Neural cell (in vitro differentiated cells): ENCODE measurements around the gene HOXA7. TPM values are rescaled to one million over a fixed set of nuclear protein-coding genes. Genes with fewer than 3 reads are reported as not detected.

Experiments
- H2AFZ ChIP-seq: fragments of 200-600, 300-800 bp; sonication (generic), shearing (Covaris generic); 2 replicates; pipeline ENCODE4 v1.6.0; 2014; ENCODE audit warnings: low read depth, mild to moderate bottlenecking, antibody characterized with exemption, low read length, moderate library complexity
- H3F3A ChIP-seq: fragments of 200-600 bp; shearing (Covaris generic); 2 replicates; pipeline ENCODE4 v1.6.1; 2016; ENCODE audit warnings: mild to moderate bottlenecking, moderate library complexity, mixed read lengths, antibody characterized with exemption, low read length; ENCODE audit not compliant: insufficient read depth, poor library complexity, severe bottlenecking
- H3K27ac ChIP-seq: fragments of 200-600, 300-800 bp; sonication (generic), shearing (Covaris generic); 2 replicates; pipeline ENCODE4 v1.5.1; 2014; ENCODE audit warnings: mild to moderate bottlenecking, low read length, moderate library complexity
- H3K27me3 ChIP-seq: fragments of 300-800, 200-600 bp; sonication (generic), shearing (Covaris generic); 2 replicates; pipeline ENCODE4 v1.6.0; 2014; ENCODE audit warnings: mild to moderate bottlenecking, low read depth, low read length, moderate library complexity; ENCODE audit not compliant: insufficient read depth
- H3K36me3 ChIP-seq: fragments of 300-800, 200-600 bp; sonication (generic), shearing (Covaris generic); 2 replicates; pipeline ENCODE4 v1.5.1; 2014; ENCODE audit warnings: mild to moderate bottlenecking, antibody characterized with exemption, low read length, moderate library complexity; ENCODE audit not compliant: insufficient read depth
- H3K4me2 ChIP-seq: fragments of 300-800, 200-600 bp; sonication (generic), shearing (Covaris generic); 2 replicates; pipeline ENCODE4 v1.6.0; 2014; ENCODE audit warnings: mild to moderate bottlenecking, low read length
- H3K4me3 ChIP-seq: fragments of 300-800, 200-600 bp; sonication (generic), shearing (Covaris generic); 2 replicates; pipeline ENCODE4 v1.5.1; 2014; ENCODE audit warnings: mild to moderate bottlenecking, low read length, moderate library complexity
- H3K79me2 ChIP-seq: fragments of 200-600 bp; shearing (Covaris generic); replicated peaks from 2 replicates; pipeline ENCODE4 v1.6.0; 2014; ENCODE audit warnings: mild to moderate bottlenecking, low read length, moderate library complexity; ENCODE audit not compliant: insufficient read depth
- H3K9ac ChIP-seq: fragments of 300-800, 200-600 bp; sonication (generic), shearing (Covaris generic); 2 replicates; pipeline ENCODE4 v1.6.1; 2016; ENCODE audit warnings: mild to moderate bottlenecking, low read length, mixed read lengths
- H3K9me2 ChIP-seq: fragments of 200-600 bp; shearing (Covaris generic); 2 replicates; pipeline ENCODE4 v1.6.1; 2016; ENCODE audit warnings: mild to moderate bottlenecking, low read length, mixed read lengths; ENCODE audit not compliant: insufficient read depth
- H3K9me3 ChIP-seq: fragments of 200-600, 300-800 bp; sonication (generic), shearing (Covaris generic); 2 replicates; pipeline ENCODE4 v1.6.1; 2016; ENCODE audit warnings: mild to moderate bottlenecking, mixed run types, low read length, moderate library complexity, mixed read lengths
- H4K20me1 ChIP-seq: fragments of 200-600 bp; shearing (Covaris generic); 2 replicates; pipeline ENCODE4 v1.6.1; 2016; ENCODE audit warnings: mild to moderate bottlenecking, mixed run types; ENCODE audit not compliant: insufficient read depth
- EP300 ChIP-seq: fragments of 450-650 bp; conservative IDR thresholded peaks from 2 replicates; pipeline ENCODE4 v1.6.1; 2014; ENCODE audit warnings: antibody characterized with exemption, mild to moderate bottlenecking, moderate library complexity; ENCODE audit not compliant: poor library complexity, severe bottlenecking
- EZH2 ChIP-seq: fragments of 200-600, 300-800 bp; shearing (Covaris generic), sonication (generic); IDR thresholded peaks from 2 replicates; pipeline ENCODE4 v1.6.1; 2014; ENCODE audit warnings: antibody characterized with exemption, low read length, borderline replicate concordance, mild to moderate bottlenecking; ENCODE audit not compliant: insufficient read depth, poor library complexity, severe bottlenecking
- MXI1 ChIP-seq: fragments of 450-650 bp; conservative IDR thresholded peaks from 2 replicates; pipeline ENCODE4 v1.6.1; 2014; ENCODE audit warnings: antibody characterized with exemption, mild to moderate bottlenecking; ENCODE audit not compliant: poor library complexity, severe bottlenecking
- POLR2AphosphoS5 ChIP-seq: IDR thresholded peaks from 2 replicates; pipeline ENCODE4 v1.6.1; 2012
- RAD21 ChIP-seq: fragments of 450-650 bp; conservative IDR thresholded peaks from 2 replicates; pipeline ENCODE4 v1.6.1; 2014; ENCODE audit warnings: antibody characterized with exemption, mild to moderate bottlenecking, moderate library complexity
- SMC3 ChIP-seq: fragments of 450-650 bp; conservative IDR thresholded peaks from 2 replicates; pipeline ENCODE4 v1.6.1; 2014; ENCODE audit warnings: antibody characterized with exemption, mild to moderate bottlenecking, moderate library complexity; ENCODE audit not compliant: poor library complexity
- TAF1 ChIP-seq: IDR thresholded peaks from 2 replicates; pipeline ENCODE4 v1.6.1; 2012; ENCODE audit warnings: low read depth
- polyA plus RNA-seq: library from polyadenylated mRNA; depleted of rRNA; stranded (reverse); fragments of >200 nt; gene quantifications from 2 replicates; pipeline ENCODE4 v1.2.3, GENCODE V29; 2014
- TF ChIP-seq, protein P1 (sequence below): IDR thresholded peaks from 2 replicates; pipeline ENCODE4 v1.6.1; 2012; ENCODE audit warnings: borderline replicate concordance
- TF ChIP-seq, protein P2 (sequence below): fragments of 450-650 bp; IDR thresholded peaks from 2 replicates; pipeline ENCODE4 v1.5.1; 2014; ENCODE audit warnings: antibody characterized with exemption, mild to moderate bottlenecking, moderate library complexity; ENCODE audit not compliant: poor library complexity, severe bottlenecking

HOXA7 gene
- polyA plus RNA-seq, 1 donor from 2014 or later: not detected

DNA sequence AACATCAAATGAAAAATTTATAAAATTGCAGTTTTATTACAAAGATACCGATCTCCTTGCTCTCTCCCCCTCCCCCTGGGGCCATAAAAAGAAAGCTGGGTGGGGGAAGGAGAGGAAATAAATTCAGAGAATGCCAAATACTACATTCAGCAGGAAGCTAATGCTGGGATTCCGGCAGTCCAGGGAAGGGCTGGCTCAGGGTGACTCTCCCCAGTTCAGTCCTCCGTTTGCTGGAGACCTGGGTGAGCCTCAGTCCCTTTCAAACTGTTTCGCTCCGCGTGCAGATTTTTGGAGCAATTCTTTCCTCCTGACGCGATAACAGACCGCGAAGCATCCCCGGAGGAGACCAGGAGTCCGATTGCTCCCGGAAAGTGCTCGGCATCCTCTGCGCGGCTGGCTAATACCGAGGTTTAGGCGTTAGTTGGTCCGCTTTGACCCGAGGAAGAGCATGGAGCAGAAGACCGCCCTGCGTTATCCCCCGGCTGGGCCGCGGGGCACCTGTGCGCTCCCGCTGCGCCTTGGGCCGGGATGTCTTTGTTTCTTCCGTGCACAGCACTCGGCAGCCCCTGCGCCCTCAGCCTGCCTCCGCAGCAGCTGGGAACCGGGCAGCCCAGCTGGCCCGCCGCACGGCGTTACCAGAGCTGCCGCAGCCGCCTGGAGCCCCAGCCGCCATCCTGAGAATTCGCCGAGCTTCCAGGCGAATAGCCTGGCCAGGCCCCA is 50.1 kb downstream of the HOXA7 start:
- Histone ChIP-seq H3K9ac (no peak overlapping the region), H3K27ac (no peak overlapping the region), H4K20me1 (no peaks in the 10 kb centered on the region), H3K9me3 (no peaks in the 10 kb centered on the region), H3K4me2 (no peak overlapping the region), H2AFZ (no peak overlapping the region), H3K36me3 (no peaks in the 10 kb centered on the region), H3K4me3 (no peak overlapping the region), H3K27me3 (peaks cover 100% of the 10 kb centered on the region), H3K79me2 (no peaks in the 10 kb centered on the region), H3F3A (no peaks in the 10 kb centered on the region), H3K9me2 (no peaks in the 10 kb centered on the region)
- TF ChIP-seq RAD21 (no peak), SMC3 (no peak), EZH2 (peak; percentile 94)

DNA sequence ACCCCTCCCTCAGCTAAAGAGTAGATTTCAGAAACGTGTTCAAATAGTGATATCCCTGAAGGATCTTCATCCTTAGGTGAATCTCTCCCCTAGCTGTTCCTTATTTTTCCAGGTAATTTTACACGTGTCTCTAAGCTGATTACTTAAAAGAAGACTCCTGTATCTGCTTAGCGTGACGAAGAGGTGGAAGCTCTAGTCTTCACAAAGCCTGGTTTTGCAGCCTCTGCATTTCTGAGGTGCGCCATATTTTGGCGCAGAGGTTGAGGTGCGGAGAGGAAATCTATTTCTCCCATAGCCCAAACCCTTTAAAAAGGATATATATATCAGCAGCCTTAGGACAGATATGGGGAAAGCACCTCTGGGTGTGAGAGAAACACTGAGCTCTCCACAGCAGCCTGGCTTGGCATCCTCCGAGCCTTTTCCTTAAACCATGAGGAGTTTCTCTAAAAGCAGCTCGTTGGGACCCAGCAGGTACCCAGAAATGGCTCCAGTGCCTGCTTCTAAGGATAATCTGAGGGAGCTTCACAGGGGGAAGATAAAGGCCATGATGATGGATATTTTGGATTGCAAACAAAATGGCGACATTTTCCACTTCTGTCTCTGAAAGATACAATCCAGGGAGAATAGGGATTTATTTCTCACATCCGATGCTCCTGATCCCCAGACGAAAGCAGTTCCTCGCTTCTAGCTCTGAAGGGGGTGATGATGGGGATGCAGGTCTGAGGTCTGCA is 51.0 kb downstream of the HOXA7 start:
- Histone ChIP-seq H3K27me3 (peaks cover 100% of the 10 kb centered on the region), H4K20me1 (no peaks in the 10 kb centered on the region), H3K27ac (no peak overlapping the region), H3F3A (no peaks in the 10 kb centered on the region), H3K9ac (no peak overlapping the region), H3K4me2 (no peak overlapping the region), H2AFZ (no peak overlapping the region), H3K9me2 (no peaks in the 10 kb centered on the region), H3K79me2 (no peaks in the 10 kb centered on the region), H3K36me3 (no peaks in the 10 kb centered on the region), H3K4me3 (no peak overlapping the region), H3K9me3 (no peaks in the 10 kb centered on the region)
- TF ChIP-seq EP300 (no peak), EZH2 (no peak), RAD21 (no peak), POLR2AphosphoS5 (no peak), TAF1 (no peak), SMC3 (no peak), MXI1 (no peak)
- TF ChIP-seq, protein P1, sequence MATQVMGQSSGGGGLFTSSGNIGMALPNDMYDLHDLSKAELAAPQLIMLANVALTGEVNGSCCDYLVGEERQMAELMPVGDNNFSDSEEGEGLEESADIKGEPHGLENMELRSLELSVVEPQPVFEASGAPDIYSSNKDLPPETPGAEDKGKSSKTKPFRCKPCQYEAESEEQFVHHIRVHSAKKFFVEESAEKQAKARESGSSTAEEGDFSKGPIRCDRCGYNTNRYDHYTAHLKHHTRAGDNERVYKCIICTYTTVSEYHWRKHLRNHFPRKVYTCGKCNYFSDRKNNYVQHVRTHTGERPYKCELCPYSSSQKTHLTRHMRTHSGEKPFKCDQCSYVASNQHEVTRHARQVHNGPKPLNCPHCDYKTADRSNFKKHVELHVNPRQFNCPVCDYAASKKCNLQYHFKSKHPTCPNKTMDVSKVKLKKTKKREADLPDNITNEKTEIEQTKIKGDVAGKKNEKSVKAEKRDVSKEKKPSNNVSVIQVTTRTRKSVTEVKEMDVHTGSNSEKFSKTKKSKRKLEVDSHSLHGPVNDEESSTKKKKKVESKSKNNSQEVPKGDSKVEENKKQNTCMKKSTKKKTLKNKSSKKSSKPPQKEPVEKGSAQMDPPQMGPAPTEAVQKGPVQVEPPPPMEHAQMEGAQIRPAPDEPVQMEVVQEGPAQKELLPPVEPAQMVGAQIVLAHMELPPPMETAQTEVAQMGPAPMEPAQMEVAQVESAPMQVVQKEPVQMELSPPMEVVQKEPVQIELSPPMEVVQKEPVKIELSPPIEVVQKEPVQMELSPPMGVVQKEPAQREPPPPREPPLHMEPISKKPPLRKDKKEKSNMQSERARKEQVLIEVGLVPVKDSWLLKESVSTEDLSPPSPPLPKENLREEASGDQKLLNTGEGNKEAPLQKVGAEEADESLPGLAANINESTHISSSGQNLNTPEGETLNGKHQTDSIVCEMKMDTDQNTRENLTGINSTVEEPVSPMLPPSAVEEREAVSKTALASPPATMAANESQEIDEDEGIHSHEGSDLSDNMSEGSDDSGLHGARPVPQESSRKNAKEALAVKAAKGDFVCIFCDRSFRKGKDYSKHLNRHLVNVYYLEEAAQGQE: no peak
- TF ChIP-seq, protein P2, sequence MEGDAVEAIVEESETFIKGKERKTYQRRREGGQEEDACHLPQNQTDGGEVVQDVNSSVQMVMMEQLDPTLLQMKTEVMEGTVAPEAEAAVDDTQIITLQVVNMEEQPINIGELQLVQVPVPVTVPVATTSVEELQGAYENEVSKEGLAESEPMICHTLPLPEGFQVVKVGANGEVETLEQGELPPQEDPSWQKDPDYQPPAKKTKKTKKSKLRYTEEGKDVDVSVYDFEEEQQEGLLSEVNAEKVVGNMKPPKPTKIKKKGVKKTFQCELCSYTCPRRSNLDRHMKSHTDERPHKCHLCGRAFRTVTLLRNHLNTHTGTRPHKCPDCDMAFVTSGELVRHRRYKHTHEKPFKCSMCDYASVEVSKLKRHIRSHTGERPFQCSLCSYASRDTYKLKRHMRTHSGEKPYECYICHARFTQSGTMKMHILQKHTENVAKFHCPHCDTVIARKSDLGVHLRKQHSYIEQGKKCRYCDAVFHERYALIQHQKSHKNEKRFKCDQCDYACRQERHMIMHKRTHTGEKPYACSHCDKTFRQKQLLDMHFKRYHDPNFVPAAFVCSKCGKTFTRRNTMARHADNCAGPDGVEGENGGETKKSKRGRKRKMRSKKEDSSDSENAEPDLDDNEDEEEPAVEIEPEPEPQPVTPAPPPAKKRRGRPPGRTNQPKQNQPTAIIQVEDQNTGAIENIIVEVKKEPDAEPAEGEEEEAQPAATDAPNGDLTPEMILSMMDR: no peak
